ENCODE data around the gene FA2H.
"Not testable (repeated sequence)": the region's sequence is repeated elsewhere in the genome, so short reads cannot be mapped to it uniquely, and the experiment has no call there.

The FA2H gene

GRCh38 chr16:74679983-74680382, 94.6 kb downstream of the FA2H start:
- DNase-seq (ENCODE audit: low spot score): no peak

- no peak for DNase-seq (ENCODE audit: low spot score)
Observed at GRCh38 chr16:74677868-74678267, 96.8 kb downstream of the FA2H start.

- no peak for DNase-seq (ENCODE audit: low spot score)
Observed at GRCh38 chr16:74673876-74674275, 100.7 kb downstream of the FA2H start.

- DNase-seq (ENCODE audit: low spot score): not testable (repeated sequence)
Observed at GRCh38 chr16:74668877-74669276, 105.7 kb downstream of the FA2H start.

- DNase-seq (ENCODE audit: low spot score): peak; percentile 15
Observed at GRCh38 chr16:74667255-74667700, 107.3 kb downstream of the FA2H start.

GRCh38 chr16:74666425-74667254, 108.0 kb downstream of the FA2H start, which contains the start of gene RFWD3:
TSS of gene RFWD3 (minus strand) at chr16:74666877. CDS start at chr16:74661449, 5,428 bp downstream.
- DNase-seq (ENCODE audit: low spot score): peak; percentile 98

- no peak for DNase-seq (ENCODE audit: low spot score)
Observed at GRCh38 chr16:74666010-74666421, 108.6 kb downstream of the FA2H start.

Measured in putamen (tissue), 1 donor.